Smooth muscle cell (in vitro differentiated cells): Measurements from ENCODE around the gene CFB. TPM values are rescaled to one million over a fixed set of nuclear protein-coding genes. Genes with fewer than 3 reads are reported as not detected.
"Not testable (repeated sequence)": the region's sequence is repeated elsewhere in the genome, so short reads cannot be mapped to it uniquely, and the experiment has no call there.

Experiments
- DNase-seq: peaks from one replicate; lab custom pipeline; 2025; ENCODE audit not compliant: unreplicated experiment; lab: John Stamatoyannopoulos, UW
- H2AFZ ChIP-seq: fragments of 200-600 bp; sonication (generic); 2 replicates; pipeline ENCODE4 v1.6.0; 2016; ENCODE audit warnings: antibody characterized with exemption, low read depth, mild to moderate bottlenecking
- H3F3A ChIP-seq: fragments of 200-600 bp; sonication (generic); 2 replicates; pipeline ENCODE4 v1.6.0; 2017; ENCODE audit warnings: antibody characterized with exemption, low read depth
- H3K27ac ChIP-seq: fragments of 200-600 bp; sonication (generic); 2 replicates; pipeline ENCODE4 v1.5.1; 2016; ENCODE audit warnings: low read depth, mild to moderate bottlenecking
- H3K27me3 ChIP-seq: fragments of 200-600 bp; sonication (generic); 2 replicates; pipeline ENCODE4 v1.6.1; 2016; ENCODE audit warnings: low read depth, mild to moderate bottlenecking
- H3K36me3 ChIP-seq: fragments of 200-600 bp; sonication (generic); 2 replicates; pipeline ENCODE4 v1.5.1; 2016; ENCODE audit warnings: low read depth
- H3K4me1 ChIP-seq: fragments of 200-600 bp; sonication (generic); 2 replicates; pipeline ENCODE4 v1.5.1; 2016; ENCODE audit warnings: low read depth
- H3K4me2 ChIP-seq: fragments of 200-600 bp; sonication (generic); 2 replicates; pipeline ENCODE4 v1.6.0; 2016; ENCODE audit warnings: mild to moderate bottlenecking
- H3K4me3 ChIP-seq: fragments of 200-600 bp; sonication (generic); 2 replicates; pipeline ENCODE4 v1.5.1; 2016; ENCODE audit warnings: mild to moderate bottlenecking
- H3K79me2 ChIP-seq: fragments of 200-600 bp; sonication (generic); 2 replicates; pipeline ENCODE4 v1.6.0; 2016; ENCODE audit warnings: low read depth, mild to moderate bottlenecking
- H3K9ac ChIP-seq: fragments of 200-600 bp; sonication (generic); 2 replicates; pipeline ENCODE4 v1.6.0; 2016; ENCODE audit warnings: low read depth
- H3K9me3 ChIP-seq: fragments of 200-600 bp; sonication (generic); replicated peaks from 2 replicates; pipeline ENCODE4 v1.5.1; 2016; ENCODE audit warnings: low read depth
- H4K20me1 ChIP-seq: fragments of 200-600 bp; sonication (generic); 2 replicates; pipeline ENCODE4 v1.6.0; 2016; ENCODE audit warnings: low read depth
- CTCF ChIP-seq: fragments of 200-600 bp; sonication (generic); IDR thresholded peaks from 2 replicates; pipeline ENCODE4 v1.5.1; 2017; ENCODE audit warnings: borderline replicate concordance, mild to moderate bottlenecking, antibody characterized with exemption; ENCODE audit not compliant: insufficient read depth, poor library complexity, severe bottlenecking
- WGBS: methylation state at CpG from one replicate; pipeline ENCODE4 v1.1.7; 2016; ENCODE audit warnings: low lambda C conversion rate; 5-methylcytosine and 5-hydroxymethylcytosine counted together
- polyA plus RNA-seq: library from polyadenylated mRNA; unstranded; fragments of >200 nt; fragmentation: Nextera tagmentation; extraction: Ambion mirVana; gene quantifications from 2 replicates; pipeline ENCODE4 v1.2.1, GENCODE V29; 2016
- total RNA-seq: library from RNA; depleted of rRNA; stranded (reverse); fragments of >200 nt; gene quantifications from 2 replicates; pipeline ENCODE4 v1.2.3, GENCODE V29; 2014

Gene CFB
- total and polyA plus RNA-seq, 2 experiments from 2014 or later, result 2.3 TPM; not detected in 1

- TF ChIP-seq CTCF, result no peak
- H3K9me3 ChIP-seq, result no peaks in the 10 kb centered on the region
- peak within 1 kb of the TSS; percentile 54 for H2AFZ ChIP-seq
- peak within 1 kb of the TSS; percentile 97 for H3K4me2 ChIP-seq
- H3K27me3 ChIP-seq, result no peaks in the 10 kb centered on the region
- H3F3A ChIP-seq, result no peaks in the 10 kb centered on the region
- H3K9ac ChIP-seq, result peak within 1 kb of the TSS; percentile 94
- peak within 1 kb of the TSS; percentile 96 for H3K27ac ChIP-seq
- peak; percentile 99 for DNase-seq
- H3K4me3 ChIP-seq, result peak within 1 kb of the TSS; percentile 60
- WGBS, result under 1% methylated on average over 62 of the region's 62 CpGs
- no peaks in the 10 kb centered on the region for H3K36me3 ChIP-seq
- H3K4me1 ChIP-seq, result peaks cover 14% of the 10 kb centered on the region
- no peaks in the 10 kb centered on the region for H4K20me1 ChIP-seq
- peaks cover 24% of the 10 kb centered on the region for H3K79me2 ChIP-seq
Measured at GRCh38 chr6:31971993-31972708, 26.3 kb downstream of the CFB start, which contains the start of gene DXO. TSS of gene DXO (minus strand) at chr6:31972138. CDS start at chr6:31971675, 463 bp downstream.

GRCh38 chr6:31972709-31973350, 26.9 kb downstream of the CFB start:
- 16% methylated on average over 19 of the region's 19 CpGs for WGBS
- H2AFZ ChIP-seq, result peak overlapping the region; percentile 54

GRCh38 chr6:31976065-31976464, 30.2 kb downstream of the CFB start:
- H3K4me2 ChIP-seq, H3K27ac ChIP-seq, H3K9me3 ChIP-seq, H4K20me1 ChIP-seq, H3K36me3 ChIP-seq, H3K4me3 ChIP-seq, DNase-seq, H3K9ac ChIP-seq, H3K27me3 ChIP-seq, H3F3A ChIP-seq, H2AFZ ChIP-seq: not testable (repeated sequence)
- Histone ChIP-seq H3K79me2 (peaks cover 21% of the 10 kb centered on the region), H3K4me1 (peaks cover 14% of the 10 kb centered on the region)
- WGBS, result 100% methylated on average over 11 of the region's 30 CpGs

More at GRCh38 chr6:31972709-31973350, 26.9 kb downstream of the CFB start:
- Histone ChIP-seq H3K9ac (peak overlapping the region; percentile 94), H3K4me3 (peak overlapping the region; percentile 60), H3K4me1 (peaks cover 14% of the 10 kb centered on the region), H3K36me3 (no peaks in the 10 kb centered on the region), H3K79me2 (peaks cover 24% of the 10 kb centered on the region), H3F3A (no peaks in the 10 kb centered on the region), H3K4me2 (peak overlapping the region; percentile 97), H4K20me1 (no peaks in the 10 kb centered on the region), H3K9me3 (no peaks in the 10 kb centered on the region), H3K27me3 (no peaks in the 10 kb centered on the region), H3K27ac (peak overlapping the region; percentile 96)
- no peak for TF ChIP-seq CTCF
- DNase-seq, result no peak

- H3F3A ChIP-seq, result no peaks in the 10 kb centered on the region
- no peak overlapping the region for H3K9ac ChIP-seq
- H2AFZ ChIP-seq, result no peak overlapping the region
- H3K79me2 ChIP-seq, result peaks cover 17% of the 10 kb centered on the region
- H3K36me3 ChIP-seq, result no peaks in the 10 kb centered on the region
- no peaks in the 10 kb centered on the region for H3K9me3 ChIP-seq
- no peak overlapping the region for H3K4me3 ChIP-seq
- no peak for TF ChIP-seq CTCF
- no peak for DNase-seq
- WGBS, result 94% methylated on average over 12 of the region's 12 CpGs
- H3K4me1 ChIP-seq, result peaks cover 7% of the 10 kb centered on the region
- no peaks in the 10 kb centered on the region for H4K20me1 ChIP-seq
- no peaks in the 10 kb centered on the region for H3K27me3 ChIP-seq
- no peak overlapping the region for H3K4me2 ChIP-seq
- no peak overlapping the region for H3K27ac ChIP-seq
Measured at GRCh38 chr6:31977816-31978431, 32.0 kb downstream of the CFB start.
